ENCODE data around the gene TTC21B. TPM values are rescaled to one million over a fixed set of nuclear protein-coding genes. Genes with fewer than 3 reads are reported as not detected.

TTC21B gene
- total RNA-seq, 4 donors from 2014 or later, result 15.5 to 32.6 (median 17.7) TPM

GRCh38 chr2:165844216-165844615 lies 109.4 kb downstream of the TTC21B start:
- no peak for TF ChIP-seq CTCF (IDR thresholded peaks at IDR 0.05)
- ATAC-seq (ENCODE audit: low FRiP score), result no peak
- DNase-seq (ENCODE audit: low spot score), result no peak

- no peak for ATAC-seq (ENCODE audit: low FRiP score)
- no peak for TF ChIP-seq CTCF (IDR thresholded peaks at IDR 0.05)
- no peak for DNase-seq (ENCODE audit: low spot score)
These were observed 110.2 kb downstream of the TTC21B start for GRCh38 chr2:165843351-165843750.

GRCh38 chr2:165840333-165840958 lies 113.1 kb downstream of the TTC21B start:
- DNase-seq (ENCODE audit: low spot score) (no peak), ATAC-seq (ENCODE audit: low FRiP score) (no peak)
- TF ChIP-seq CTCF (IDR thresholded peaks at IDR 0.05), result no peak

GRCh38 chr2:165839610-165840009 lies 114.0 kb downstream of the TTC21B start:
- no peak for TF ChIP-seq CTCF (IDR thresholded peaks at IDR 0.05)
- DNase-seq (ENCODE audit: low spot score) (no peak), ATAC-seq (ENCODE audit: low FRiP score) (no peak)

GRCh38 chr2:165837122-165837521 lies 116.5 kb downstream of the TTC21B start:
- no peak for TF ChIP-seq CTCF (IDR thresholded peaks at IDR 0.05)
- DNase-seq (ENCODE audit: low spot score), result no peak
- no peak for ATAC-seq (ENCODE audit: low FRiP score)

- ATAC-seq (ENCODE audit: low FRiP score), result no peak
- no peak for DNase-seq (ENCODE audit: low spot score)
- TF ChIP-seq CTCF (IDR thresholded peaks at IDR 0.05), result no peak
These were observed 118.2 kb downstream of the TTC21B start for GRCh38 chr2:165835363-165835762.

- ATAC-seq (ENCODE audit: low FRiP score) (no peak), DNase-seq (ENCODE audit: low spot score) (no peak)
- no peak for TF ChIP-seq CTCF (IDR thresholded peaks at IDR 0.05)
These were observed 120.4 kb downstream of the TTC21B start for GRCh38 chr2:165833156-165833555.
